HepG2 (cell line): ENCODE data around the gene P3H3. TPM values are rescaled to one million over a fixed set of nuclear protein-coding genes. Genes with fewer than 3 reads are reported as not detected.

ENCODE experiments used
- ATAC-seq: fragments of 200-7000 bp; cut with Tn5 transposase; 3 replicates; pipeline ENCODE4 v1.9.1; 2020; ENCODE audit warnings: mild to moderate bottlenecking, moderate library complexity
- BruUV-seq: library from RNA; stranded (reverse); fragments of 400-500 nt; replicated peaks from 2 replicates; lab custom pipeline; 2021; lab: Mats Ljungman, UMichigan
- CTCF ChIA-PET: fragments of 300-600 bp; formaldehyde crosslinking; extraction: SDS; loops from one replicate; lab custom pipeline; 2021; ENCODE audit warnings: low total read pairs, inconsistent platforms, low intra/inter-chr PET ratio; lab: Yijun Ruan, JAX
- POLR2A ChIA-PET: fragments of 350-600 bp; sonication (Branson Sonifier 250); formaldehyde crosslinking; loops from one replicate; lab custom pipeline; 2020; ENCODE audit warnings: antibody characterized with exemption, inconsistent platforms; lab: Yijun Ruan, JAX
- DNase-seq: peaks from one replicate; pipeline ENCODE4 v3.0.0-alpha.2; 2015; ENCODE audit warnings: low spot score
- FAIRE-seq: peaks from 3 replicates; lab custom pipeline; 2011; peaks lifted over from hg19 to GRCh38; lab: Jason Lieb, UNC
- H2AFZ ChIP-seq: one replicate; pipeline ENCODE4 v1.6.1; 2011; ENCODE audit warnings: low read length, inconsistent platforms
- H3K27ac ChIP-seq: fragments of 300-600 bp; 3 replicates; pipeline ENCODE4 v1.8.0; 2011; ENCODE audit warnings: mixed run types, mild to moderate bottlenecking, mixed read lengths, low read length, inconsistent platforms; ENCODE audit not compliant: insufficient read depth; ENCODE audit errors: extremely low read length
- H3K27me3 ChIP-seq, 2 experiments: fragments of 200-600 bp in 1 of 2; 2 replicates in 1 of 2; 3 replicates in 1 of 2; pipeline versions ENCODE4 v1.6.0 to v1.8.0; 2011; ENCODE audit warnings: low read length in 2 of 2, mild to moderate bottlenecking in 2 of 2, moderate library complexity in 2 of 2, inconsistent platforms in 1 of 2; ENCODE audit not compliant: insufficient read depth in 2 of 2, control insufficient read depth in 1 of 2
- H3K36me3 ChIP-seq, 2 experiments: fragments of 200-600 bp in 1 of 2; replicated peaks in 1 of 2; 2 replicates in 1 of 2; 3 replicates in 1 of 2; pipeline versions ENCODE4 v1.5.1 to v1.8.0; 2011; ENCODE audit warnings: low read length in 2 of 2, inconsistent platforms in 1 of 2; ENCODE audit not compliant: insufficient read depth in 2 of 2, control insufficient read depth in 1 of 2
- H3K4me1 ChIP-seq: 2 replicates; pipeline ENCODE4 v1.5.1; 2012; ENCODE audit warnings: low read length, inconsistent platforms; ENCODE audit not compliant: insufficient read depth
- H3K4me2 ChIP-seq: 2 replicates; pipeline ENCODE4 v1.6.0; 2011; ENCODE audit warnings: low read depth, low read length, inconsistent platforms
- H3K4me3 ChIP-seq, 3 experiments: fragments of 200-600 bp in 1 of 3; sonication (generic), shearing (Covaris generic) in 1 of 3; replicated peaks in 1 of 3; 2 replicates each; pipeline ENCODE4 v1.5.1; 2011 to 2016; ENCODE audit warnings: low read length in 3 of 3, inconsistent platforms in 2 of 3, low read depth in 2 of 3, mild to moderate bottlenecking in 2 of 3, control low read depth in 1 of 3, mixed read lengths in 1 of 3; ENCODE audit not compliant: insufficient read depth in 1 of 3
- H3K79me2 ChIP-seq: one replicate; pipeline ENCODE4 v1.6.1; 2011; ENCODE audit warnings: low read length, inconsistent platforms; ENCODE audit not compliant: insufficient read depth
- H3K9ac ChIP-seq: 2 replicates; pipeline ENCODE4 v1.6.0; 2011; ENCODE audit warnings: mild to moderate bottlenecking, low read depth, low read length, inconsistent platforms; ENCODE audit not compliant: insufficient read depth
- H3K9me3 ChIP-seq: 2 replicates; pipeline ENCODE4 v1.5.1; 2012; ENCODE audit warnings: mild to moderate bottlenecking, low read length
- H4K20me1 ChIP-seq: 2 replicates; pipeline ENCODE4 v1.6.0; 2011; ENCODE audit warnings: inconsistent platforms, mild to moderate bottlenecking, low read length, moderate library complexity; ENCODE audit not compliant: insufficient read depth
- AKNA ChIP-seq: sonication (generic); formaldehyde crosslinking; IDR thresholded peaks from 2 replicates; pipeline ENCODE4 v1.4.0; 2020; ENCODE audit warnings: missing genetic modification reagents, borderline replicate concordance
- CAMTA2 ChIP-seq: sonication (generic); formaldehyde crosslinking; IDR thresholded peaks from 2 replicates; pipeline ENCODE4 v1.4.0; 2020; ENCODE audit warnings: mild to moderate bottlenecking, missing genetic modification reagents, borderline replicate concordance
- GATAD2A ChIP-seq: IDR thresholded peaks from 2 replicates; pipeline ENCODE4 v1.6.1; 2016
- HNRNPK ChIP-seq: fragments of 200-400 bp; formaldehyde crosslinking; IDR thresholded peaks from 2 replicates; pipeline ENCODE4 v1.6.1; 2018; ENCODE audit warnings: low read length, low read depth, moderate library complexity, mild to moderate bottlenecking; ENCODE audit not compliant: poor library complexity, severe bottlenecking
- HNRNPL ChIP-seq: fragments of 200-400 bp; formaldehyde crosslinking; IDR thresholded peaks from 2 replicates; pipeline ENCODE4 v1.6.1; 2017; ENCODE audit warnings: mild to moderate bottlenecking, low read depth, low read length
- KLF11 ChIP-seq: IDR thresholded peaks from 2 replicates; pipeline ENCODE4 v1.6.1; 2016; ENCODE audit warnings: missing compliant biosample characterization
- ZMYM3 ChIP-seq: sonication (generic); formaldehyde crosslinking; IDR thresholded peaks from 2 replicates; pipeline ENCODE4 v1.5.1; 2020; ENCODE audit warnings: mild to moderate bottlenecking, missing genetic modification reagents
- ZNF451 ChIP-seq: sonication (generic); formaldehyde crosslinking; IDR thresholded peaks from 2 replicates; pipeline ENCODE4 v1.5.0; 2020; ENCODE audit warnings: mild to moderate bottlenecking, missing genetic modification reagents
- ZNF724P ChIP-seq: sonication (generic); formaldehyde crosslinking; IDR thresholded peaks from 2 replicates; pipeline ENCODE4 v1.8.0; 2022; ENCODE audit warnings: missing genetic modification reagents, borderline replicate concordance
- WGBS: methylation state at CpG from one replicate; pipeline ENCODE4 v1.1.6; 2017; ENCODE audit warnings: low lambda C conversion rate; 5-methylcytosine and 5-hydroxymethylcytosine counted together
- in situ Hi-C: cut with HindIII; loops from 2 replicates; pipeline ENCODE4 v1.10.0; 2017; ENCODE audit warnings: low pct_unique_long_range_greater_than_20kb; ENCODE audit not compliant: extremely low pct_ligation_motif_present
- intact Hi-C: fragments of 100-400 bp; cut with micrococcal nuclease; formaldehyde crosslinking; loops from one replicate; pipeline ENCODE4 v1.10.0; 2022; ENCODE audit not compliant: unreplicated experiment
- polyA plus RNA-seq, 8 experiments: library from polyadenylated mRNA; depleted of rRNA in 3 of 8; stranded (reverse) in 7 of 8; unstranded in 1 of 8; fragments of >200 nt; fragmentation: Illumina TruSeq in 4 of 8; extraction: Trizol in 4 of 8; gene quantifications; 2 replicates each; pipeline versions ENCODE4 v1.2.1 to v1.2.3, GENCODE V29; 2011 to 2016; ENCODE audit warnings: low read depth in 4 of 8, missing spikeins in 1 of 8, mixed read lengths in 1 of 8; ENCODE audit not compliant: insufficient read depth in 1 of 8
- total RNA-seq, 5 experiments: library from RNA; depleted of rRNA; stranded (reverse); fragments of >200 nt; fragmentation: Illumina TruSeq; extraction: Trizol; gene quantifications; 2 replicates each; pipeline ENCODE4 v1.2.3, GENCODE V29; 2016; ENCODE audit warnings: low read depth in 1 of 5
- TF ChIP-seq, protein P1 (sequence below): sonication (generic); formaldehyde crosslinking; conservative IDR thresholded peaks from 2 replicates; pipeline ENCODE4 v1.4.0; 2020; ENCODE audit warnings: missing genetic modification reagents
- TF ChIP-seq, protein P2 (sequence below): IDR thresholded peaks from 2 replicates; pipeline ENCODE4 v1.6.1; 2018; ENCODE audit warnings: missing genetic modification reagents, mild to moderate bottlenecking, missing compliant biosample characterization
- TF ChIP-seq, protein P3 (sequence below): sonication (generic); formaldehyde crosslinking; IDR thresholded peaks from 2 replicates; pipeline ENCODE4 v1.4.0; 2020; ENCODE audit warnings: missing genetic modification reagents

P3H3 gene
- total and polyA plus RNA-seq, 2 of the 13 experiments (the other 11 are each of a cell fraction or from before 2014, with no cell fraction given): 20.1 to 20.5 TPM

GRCh38 chr12:6828781-6829535 lies 751 bp downstream of the P3H3 start:
- Histone ChIP-seq H3K9ac (peak overlapping the region; percentile 97), H2AFZ (no peak overlapping the region), H3K4me3 (peak overlapping the region; percentile 82 to 100 (median 86)), H3K4me1 (peaks cover 24% of the 10 kb centered on the region), H3K4me2 (peak overlapping the region; percentile 85), H3K79me2 (peaks cover 16% of the 10 kb centered on the region), H3K9me3 (no peaks in the 10 kb centered on the region), H4K20me1 (no peaks in the 10 kb centered on the region), H3K27me3 (no peaks in the 10 kb centered on the region), H3K36me3 (peaks cover 13 to 21% of the 10 kb centered on the region in 2 experiments; a peak in 4 of 5 replicates), H3K27ac (peak overlapping the region; percentile 86)
- WGBS: 1% methylated on average over 32 of the region's 71 CpGs
- intact Hi-C loops: loop anchor here (1.0 to 10.0 kb wide), 2 partner anchors 94 to 214 kb away; no protein-coding TSS in a partner anchor
- TSS peak; percentile 78 for BruUV-seq
- DNase-seq: no peak
- ChIA-PET POLR2A (interaction anchor here (1.3 to 4.7 kb wide), 7 partner anchors 23 to 215 kb away, joined by 3 to 20 read pairs (median 8); partner anchors contain the start of genes CDCA3, COPS7A, MLF2 and PTMS), CTCF (no interaction called here)
- in situ Hi-C loops: loop anchor here (5.0 kb wide), 1 partner anchor 77 kb away; the partner anchor contains the start of gene MLF2
- no peak for FAIRE-seq
- ATAC-seq: peak; percentile 69
- TF ChIP-seq, protein P1, sequence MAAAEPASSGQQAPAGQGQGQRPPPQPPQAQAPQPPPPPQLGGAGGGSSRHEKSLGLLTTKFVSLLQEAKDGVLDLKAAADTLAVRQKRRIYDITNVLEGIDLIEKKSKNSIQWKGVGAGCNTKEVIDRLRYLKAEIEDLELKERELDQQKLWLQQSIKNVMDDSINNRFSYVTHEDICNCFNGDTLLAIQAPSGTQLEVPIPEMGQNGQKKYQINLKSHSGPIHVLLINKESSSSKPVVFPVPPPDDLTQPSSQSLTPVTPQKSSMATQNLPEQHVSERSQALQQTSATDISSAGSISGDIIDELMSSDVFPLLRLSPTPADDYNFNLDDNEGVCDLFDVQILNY (CRISPR knock-in tag): no peak
- TF ChIP-seq HNRNPK: no peak
- TF ChIP-seq CAMTA2 (CRISPR knock-in tag): peak; percentile 50; the same call in 1 of the 2 replicates
- no peak for TF ChIP-seq AKNA (CRISPR knock-in tag)
- TF ChIP-seq GATAD2A (CRISPR knock-in tag): no peak
- TF ChIP-seq HNRNPL: 0 out of 2 replicates have a peak, but pooled peaks have one; percentile 42
- TF ChIP-seq, protein P2, sequence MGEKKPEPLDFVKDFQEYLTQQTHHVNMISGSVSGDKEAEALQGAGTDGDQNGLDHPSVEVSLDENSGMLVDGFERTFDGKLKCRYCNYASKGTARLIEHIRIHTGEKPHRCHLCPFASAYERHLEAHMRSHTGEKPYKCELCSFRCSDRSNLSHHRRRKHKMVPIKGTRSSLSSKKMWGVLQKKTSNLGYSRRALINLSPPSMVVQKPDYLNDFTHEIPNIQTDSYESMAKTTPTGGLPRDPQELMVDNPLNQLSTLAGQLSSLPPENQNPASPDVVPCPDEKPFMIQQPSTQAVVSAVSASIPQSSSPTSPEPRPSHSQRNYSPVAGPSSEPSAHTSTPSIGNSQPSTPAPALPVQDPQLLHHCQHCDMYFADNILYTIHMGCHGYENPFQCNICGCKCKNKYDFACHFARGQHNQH: 0 out of 2 replicates have a peak, but pooled peaks have one; percentile 21
- TF ChIP-seq ZNF451 (CRISPR knock-in tag): no peak
- TF ChIP-seq ZMYM3: peak; percentile 41; the same call in 1 of the 2 replicates
- TF ChIP-seq ZNF724P: 0 out of 2 replicates have a peak, but pooled peaks have one; percentile 18
- TF ChIP-seq KLF11 (CRISPR knock-in tag): no peak
- TF ChIP-seq, protein P3, sequence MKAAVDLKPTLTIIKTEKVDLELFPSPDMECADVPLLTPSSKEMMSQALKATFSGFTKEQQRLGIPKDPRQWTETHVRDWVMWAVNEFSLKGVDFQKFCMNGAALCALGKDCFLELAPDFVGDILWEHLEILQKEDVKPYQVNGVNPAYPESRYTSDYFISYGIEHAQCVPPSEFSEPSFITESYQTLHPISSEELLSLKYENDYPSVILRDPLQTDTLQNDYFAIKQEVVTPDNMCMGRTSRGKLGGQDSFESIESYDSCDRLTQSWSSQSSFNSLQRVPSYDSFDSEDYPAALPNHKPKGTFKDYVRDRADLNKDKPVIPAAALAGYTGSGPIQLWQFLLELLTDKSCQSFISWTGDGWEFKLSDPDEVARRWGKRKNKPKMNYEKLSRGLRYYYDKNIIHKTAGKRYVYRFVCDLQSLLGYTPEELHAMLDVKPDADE (CRISPR knock-in tag): no peak
